HTERT RPE-1 (cell line): ENCODE data around the gene C1GALT1.
"Not testable (repeated sequence)": the region's sequence is repeated elsewhere in the genome, so short reads cannot be mapped to it uniquely, and the experiment has no call there.

Experiments
- in situ Hi-C: fragments of 300-500 bp; cut with MboI; formaldehyde crosslinking; loops from 4 replicates; pipeline ENCODE4 v1.14.3; 2020; ENCODE audit warnings: low sequenced_read_pairs

Gene C1GALT1

GRCh38 chr7:7231865-7232264 lies 49.5 kb downstream of the C1GALT1 start:
- in situ Hi-C loops, result no loop called here

GRCh38 chr7:7235347-7235746 lies 53.0 kb downstream of the C1GALT1 start:
- in situ Hi-C loops, result no loop called here

GRCh38 chr7:7236041-7236440 lies 53.7 kb downstream of the C1GALT1 start:
- in situ Hi-C loops, result no loop called here

- in situ Hi-C loops, result no loop called here
These were observed 55.0 kb downstream of the C1GALT1 start for GRCh38 chr7:7237201-7237977.

- in situ Hi-C loops, result no loop called here
These were observed 55.6 kb downstream of the C1GALT1 start for GRCh38 chr7:7237978-7238267.

GRCh38 chr7:7239346-7239745 lies 57.0 kb downstream of the C1GALT1 start:
- in situ Hi-C loops, result no loop called here

GRCh38 chr7:7242899-7243298 lies 60.6 kb downstream of the C1GALT1 start:
- in situ Hi-C loops, result no loop called here

GRCh38 chr7:7245233-7245632 lies 62.9 kb downstream of the C1GALT1 start:
- in situ Hi-C loops, result not testable (repeated sequence)

GRCh38 chr7:7246223-7246622 lies 63.9 kb downstream of the C1GALT1 start:
- in situ Hi-C loops, result no loop called here

- in situ Hi-C loops, result no loop called here
These were observed 65.3 kb downstream of the C1GALT1 start for GRCh38 chr7:7247658-7248057.

- in situ Hi-C loops, result no loop called here
These were observed 67.5 kb downstream of the C1GALT1 start for GRCh38 chr7:7249814-7250213.

- in situ Hi-C loops, result no loop called here
These were observed 69.4 kb downstream of the C1GALT1 start for GRCh38 chr7:7251742-7252141.

- in situ Hi-C loops, result no loop called here
These were observed 72.0 kb downstream of the C1GALT1 start for GRCh38 chr7:7254319-7254718.

GRCh38 chr7:7254908-7255307 lies 72.6 kb downstream of the C1GALT1 start:
- in situ Hi-C loops, result no loop called here

- in situ Hi-C loops, result no loop called here
These were observed 74.5 kb downstream of the C1GALT1 start for GRCh38 chr7:7256731-7257274.

- in situ Hi-C loops, result no loop called here
These were observed 75.8 kb downstream of the C1GALT1 start for GRCh38 chr7:7257899-7258692.

GRCh38 chr7:7261863-7262262 lies 79.5 kb downstream of the C1GALT1 start:
- in situ Hi-C loops, result no loop called here

- in situ Hi-C loops, result no loop called here
These were observed 81.2 kb downstream of the C1GALT1 start for GRCh38 chr7:7263297-7264230.

GRCh38 chr7:7264306-7265040 lies 82.1 kb downstream of the C1GALT1 start:
- in situ Hi-C loops, result no loop called here
